ENCODE data around the gene UROC1.

Gene UROC1

GRCh38 chr3:126494204-126494969 is 23.2 kb downstream of the UROC1 start:
- TF ChIP-seq POU2F2 (IDR thresholded peaks at IDR 0.05; ENCODE audit: low read depth, low read length): no peak
- TF ChIP-seq TAF1 (IDR thresholded peaks at IDR 0.05; ENCODE audit: low read depth, low read length): no peak
- TF ChIP-seq PAX5 (IDR thresholded peaks at IDR 0.05; ENCODE audit: insufficient read depth, low read length, severe bottlenecking): no peak
- no peak for TF ChIP-seq SPI1 (IDR thresholded peaks at IDR 0.05; ENCODE audit: low read depth, low read length)
- no peak for TF ChIP-seq POLR2AphosphoS5 (IDR thresholded peaks at IDR 0.05; ENCODE audit: low read depth, low read length)
- no peak for TF ChIP-seq POLR2A (IDR thresholded peaks at IDR 0.05; ENCODE audit: low read depth, low read length)
- FAIRE-seq (no peak), DNase-seq (ENCODE audit: insufficient read length, low spot score) (no peak)

GRCh38 chr3:126493739-126494138 is 23.8 kb downstream of the UROC1 start:
- FAIRE-seq (no peak), DNase-seq (ENCODE audit: insufficient read length, low spot score) (no peak)
- TF ChIP-seq POLR2AphosphoS5 (IDR thresholded peaks at IDR 0.05; ENCODE audit: low read depth, low read length) (no peak), PAX5 (IDR thresholded peaks at IDR 0.05; ENCODE audit: insufficient read depth, low read length, severe bottlenecking) (no peak), POLR2A (IDR thresholded peaks at IDR 0.05; ENCODE audit: low read depth, low read length) (no peak), POU2F2 (IDR thresholded peaks at IDR 0.05; ENCODE audit: low read depth, low read length) (no peak), TAF1 (IDR thresholded peaks at IDR 0.05; ENCODE audit: low read depth, low read length) (no peak), SPI1 (IDR thresholded peaks at IDR 0.05; ENCODE audit: low read depth, low read length) (no peak)

GRCh38 chr3:126493051-126493450 is 24.5 kb downstream of the UROC1 start:
- FAIRE-seq (no peak), DNase-seq (ENCODE audit: insufficient read length, low spot score) (no peak)

GRCh38 chr3:126491221-126492013 is 26.2 kb downstream of the UROC1 start:
- DNase-seq (ENCODE audit: insufficient read length, low spot score) (no peak), FAIRE-seq (no peak)
- TF ChIP-seq POU2F2 (IDR thresholded peaks at IDR 0.05; ENCODE audit: low read depth, low read length) (no peak), TAF1 (IDR thresholded peaks at IDR 0.05; ENCODE audit: low read depth, low read length) (no peak), PAX5 (IDR thresholded peaks at IDR 0.05; ENCODE audit: insufficient read depth, low read length, severe bottlenecking) (no peak)

More at GRCh38 chr3:126493051-126493450, 24.5 kb downstream of the UROC1 start:
- TF ChIP-seq POLR2A (IDR thresholded peaks at IDR 0.05; ENCODE audit: low read depth, low read length) (no peak), PAX5 (IDR thresholded peaks at IDR 0.05; ENCODE audit: insufficient read depth, low read length, severe bottlenecking) (no peak), SPI1 (IDR thresholded peaks at IDR 0.05; ENCODE audit: low read depth, low read length) (no peak), TAF1 (IDR thresholded peaks at IDR 0.05; ENCODE audit: low read depth, low read length) (no peak), POU2F2 (IDR thresholded peaks at IDR 0.05; ENCODE audit: low read depth, low read length) (no peak), POLR2AphosphoS5 (IDR thresholded peaks at IDR 0.05; ENCODE audit: low read depth, low read length) (no peak)

- no peak for FAIRE-seq
- DNase-seq (ENCODE audit: insufficient read length, low spot score): no peak
- no peak for TF ChIP-seq SPI1 (IDR thresholded peaks at IDR 0.05; ENCODE audit: low read depth, low read length)
- no peak for TF ChIP-seq POLR2AphosphoS5 (IDR thresholded peaks at IDR 0.05; ENCODE audit: low read depth, low read length)
- no peak for TF ChIP-seq PAX5 (IDR thresholded peaks at IDR 0.05; ENCODE audit: insufficient read depth, low read length, severe bottlenecking)
- TF ChIP-seq POU2F2 (IDR thresholded peaks at IDR 0.05; ENCODE audit: low read depth, low read length): no peak
- no peak for TF ChIP-seq TAF1 (IDR thresholded peaks at IDR 0.05; ENCODE audit: low read depth, low read length)
- TF ChIP-seq POLR2A (IDR thresholded peaks at IDR 0.05; ENCODE audit: low read depth, low read length): no peak
These were observed 27.0 kb downstream of the UROC1 start for GRCh38 chr3:126490619-126491018.

GRCh38 chr3:126488886-126489569 is 28.5 kb downstream of the UROC1 start:
- no peak for FAIRE-seq
- TF ChIP-seq SPI1 (IDR thresholded peaks at IDR 0.05; ENCODE audit: low read depth, low read length): no peak

GRCh38 chr3:126488185-126488584 is 29.4 kb downstream of the UROC1 start:
- no peak for FAIRE-seq
- DNase-seq (ENCODE audit: insufficient read length, low spot score): no peak
- TF ChIP-seq PAX5 (IDR thresholded peaks at IDR 0.05; ENCODE audit: insufficient read depth, low read length, severe bottlenecking) (no peak), TAF1 (IDR thresholded peaks at IDR 0.05; ENCODE audit: low read depth, low read length) (no peak), SPI1 (IDR thresholded peaks at IDR 0.05; ENCODE audit: low read depth, low read length) (no peak), POU2F2 (IDR thresholded peaks at IDR 0.05; ENCODE audit: low read depth, low read length) (no peak), POLR2A (IDR thresholded peaks at IDR 0.05; ENCODE audit: low read depth, low read length) (no peak), POLR2AphosphoS5 (IDR thresholded peaks at IDR 0.05; ENCODE audit: low read depth, low read length) (no peak)

More at GRCh38 chr3:126488886-126489569, 28.5 kb downstream of the UROC1 start:
- DNase-seq (ENCODE audit: insufficient read length, low spot score): no peak

- FAIRE-seq: no peak
- TF ChIP-seq POU2F2 (IDR thresholded peaks at IDR 0.05; ENCODE audit: low read depth, low read length) (no peak), POLR2AphosphoS5 (IDR thresholded peaks at IDR 0.05; ENCODE audit: low read depth, low read length) (no peak), PAX5 (IDR thresholded peaks at IDR 0.05; ENCODE audit: insufficient read depth, low read length, severe bottlenecking) (no peak), TAF1 (IDR thresholded peaks at IDR 0.05; ENCODE audit: low read depth, low read length) (no peak), SPI1 (IDR thresholded peaks at IDR 0.05; ENCODE audit: low read depth, low read length) (no peak), POLR2A (IDR thresholded peaks at IDR 0.05; ENCODE audit: low read depth, low read length) (no peak)
These were observed 30.3 kb downstream of the UROC1 start for GRCh38 chr3:126487151-126487771.

GRCh38 chr3:126486360-126486847 is 31.2 kb downstream of the UROC1 start:
- no peak for FAIRE-seq

More at GRCh38 chr3:126487151-126487771, 30.3 kb downstream of the UROC1 start:
- DNase-seq (ENCODE audit: insufficient read length, low spot score): no peak

More at GRCh38 chr3:126486360-126486847, 31.2 kb downstream of the UROC1 start:
- TF ChIP-seq TAF1 (IDR thresholded peaks at IDR 0.05; ENCODE audit: low read depth, low read length) (no peak), SPI1 (IDR thresholded peaks at IDR 0.05; ENCODE audit: low read depth, low read length) (no peak), POLR2AphosphoS5 (IDR thresholded peaks at IDR 0.05; ENCODE audit: low read depth, low read length) (no peak), POU2F2 (IDR thresholded peaks at IDR 0.05; ENCODE audit: low read depth, low read length) (no peak), PAX5 (IDR thresholded peaks at IDR 0.05; ENCODE audit: insufficient read depth, low read length, severe bottlenecking) (no peak), POLR2A (IDR thresholded peaks at IDR 0.05; ENCODE audit: low read depth, low read length) (no peak)
- no peak for DNase-seq (ENCODE audit: insufficient read length, low spot score)

Data from GM12891 (cell line).